ENCODE data around the gene P2RY12. TPM values are rescaled to one million over a fixed set of nuclear protein-coding genes. Genes with fewer than 3 reads are reported as not detected.

P2RY12 gene
- total RNA-seq, 2 experiments from 2014 or later, result 0.19 TPM; not detected in 1

GRCh38 chr3:151386056-151386455 lies 1.5 kb upstream of the P2RY12 start:
- Histone ChIP-seq H3K36me3 (ENCODE audit: insufficient read depth, low read length) (peaks cover 17% of the 10 kb centered on the region), H3K9me3 (ENCODE audit: low read length) (no peaks in the 10 kb centered on the region), H3K4me2 (ENCODE audit: low read length) (no peak overlapping the region), H4K20me1 (ENCODE audit: insufficient read depth, low read length) (no peaks in the 10 kb centered on the region), H2AFZ (ENCODE audit: low read length) (no peak overlapping the region), H3K9me2 (ENCODE audit: insufficient read depth, low read length) (no peaks in the 10 kb centered on the region), H3K4me3 (ENCODE audit: low read depth, low read length, poor library complexity, severe bottlenecking) (no peak overlapping the region), H3K79me2 (ENCODE audit: insufficient read depth, low read depth, low read length) (no peaks in the 10 kb centered on the region), H3K4me1 (ENCODE audit: insufficient read depth, low read length, poor library complexity, severe bottlenecking) (peaks cover 39% of the 10 kb centered on the region), H3K27ac (ENCODE audit: low read depth, low read length, poor library complexity, severe bottlenecking) (no peak overlapping the region)
- ChIA-PET CTCF (ENCODE audit: unreplicated experiment) (no interaction called here), POLR2A (interaction anchor here (0.7 to 4.5 kb wide), 3 partner anchors 12 to 703 kb away, joined by 3 to 33 read pairs (median 3); no protein-coding TSS in a partner anchor)
- intact Hi-C loops (cut with micrococcal nuclease; ENCODE audit: unreplicated experiment), result no loop called here
- no peak for DNase-seq (ENCODE audit: low spot score)
- BruUV-seq (replicated peaks), result no TSS peak
- TF ChIP-seq EZH2phosphoT487 (IDR thresholded peaks at IDR 0.05; ENCODE audit: borderline replicate concordance, low read depth, low read length) (no peak), CTCF (conservative IDR thresholded peaks at IDR 0.05; ENCODE audit: low read length) (no peak)

GRCh38 chr3:151383956-151384355 lies 597 bp downstream of the P2RY12 start:
- peak; percentile 47 for DNase-seq (ENCODE audit: low spot score)
- Histone ChIP-seq H3K9me3 (ENCODE audit: low read length) (no peaks in the 10 kb centered on the region), H4K20me1 (ENCODE audit: insufficient read depth, low read length) (no peaks in the 10 kb centered on the region), H3K4me1 (ENCODE audit: insufficient read depth, low read length, poor library complexity, severe bottlenecking) (peaks cover 39% of the 10 kb centered on the region), H3K4me2 (ENCODE audit: low read length) (peak overlapping the region; percentile 72), H3K36me3 (ENCODE audit: insufficient read depth, low read length) (peaks cover 15% of the 10 kb centered on the region), H3K4me3 (ENCODE audit: low read depth, low read length, poor library complexity, severe bottlenecking) (peak overlapping the region; percentile 50), H2AFZ (ENCODE audit: low read length) (peak overlapping the region; percentile 79; the same call in 1 of the 2 replicates), H3K9me2 (ENCODE audit: insufficient read depth, low read length) (no peaks in the 10 kb centered on the region), H3K27ac (ENCODE audit: low read depth, low read length, poor library complexity, severe bottlenecking) (peak overlapping the region; percentile 73), H3K79me2 (ENCODE audit: insufficient read depth, low read depth, low read length) (no peaks in the 10 kb centered on the region)
- TF ChIP-seq EZH2phosphoT487 (IDR thresholded peaks at IDR 0.05; ENCODE audit: borderline replicate concordance, low read depth, low read length) (no peak), CTCF (conservative IDR thresholded peaks at IDR 0.05; ENCODE audit: low read length) (no peak)
- ChIA-PET POLR2A (interaction anchor here (1.0 to 4.5 kb wide), 2 partner anchors 14 to 29 kb away, joined by 3 to 33 read pairs; no protein-coding TSS in a partner anchor), CTCF (ENCODE audit: unreplicated experiment) (no interaction called here)
- intact Hi-C loops (cut with micrococcal nuclease; ENCODE audit: unreplicated experiment), result loop anchor here (5.0 kb wide), 1 partner anchor 43 kb away; no protein-coding TSS in a partner anchor
- BruUV-seq (replicated peaks), result no TSS peak

GRCh38 chr3:151383111-151383510 lies 1.4 kb downstream of the P2RY12 start:
- peak overlapping the region; percentile 50 for H3K4me3 ChIP-seq (ENCODE audit: low read depth, low read length, poor library complexity, severe bottlenecking)
- H2AFZ ChIP-seq (ENCODE audit: low read length), result peak overlapping the region; percentile 79
- peak overlapping the region; percentile 73 for H3K27ac ChIP-seq (ENCODE audit: low read depth, low read length, poor library complexity, severe bottlenecking)
- BruUV-seq (replicated peaks), result no TSS peak
- ChIA-PET POLR2A (interaction anchor here (0.8 to 4.5 kb wide), 3 partner anchors 15 to 43 kb away, joined by 3 to 33 read pairs (median 5); no protein-coding TSS in a partner anchor), CTCF (ENCODE audit: unreplicated experiment) (no interaction called here)
- TF ChIP-seq CTCF (conservative IDR thresholded peaks at IDR 0.05; ENCODE audit: low read length), result no peak
- no peak for TF ChIP-seq EZH2phosphoT487 (IDR thresholded peaks at IDR 0.05; ENCODE audit: borderline replicate concordance, low read depth, low read length)
- no peak for DNase-seq (ENCODE audit: low spot score)
- intact Hi-C loops (cut with micrococcal nuclease; ENCODE audit: unreplicated experiment), result loop anchor here (5.0 kb wide), 1 partner anchor 44 kb away; no protein-coding TSS in a partner anchor
- H3K79me2 ChIP-seq (ENCODE audit: insufficient read depth, low read depth, low read length), result no peaks in the 10 kb centered on the region
- peak overlapping the region; percentile 72 for H3K4me2 ChIP-seq (ENCODE audit: low read length)
- no peaks in the 10 kb centered on the region for H3K9me2 ChIP-seq (ENCODE audit: insufficient read depth, low read length)
- H4K20me1 ChIP-seq (ENCODE audit: insufficient read depth, low read length), result no peaks in the 10 kb centered on the region
- peaks cover 39% of the 10 kb centered on the region for H3K4me1 ChIP-seq (ENCODE audit: insufficient read depth, low read length, poor library complexity, severe bottlenecking)
- peaks cover 15% of the 10 kb centered on the region for H3K36me3 ChIP-seq (ENCODE audit: insufficient read depth, low read length)
- H3K9me3 ChIP-seq (ENCODE audit: low read length), result no peaks in the 10 kb centered on the region

Measured in OCI-LY7 (cell line).